SK-N-MC (cell line): ENCODE data around the gene AK5.

ENCODE experiments used
- DNase-seq: peaks from one replicate; pipeline ENCODE4 v3.0.0-alpha.2; 2011; ENCODE audit warnings: low read depth, low spot score
- H3K27ac ChIP-seq: fragments of 200-600 bp; sonication (generic); 2 replicates; pipeline ENCODE4 v1.5.1; 2016; ENCODE audit warnings: mixed run types
- H3K36me3 ChIP-seq: fragments of 200-600 bp; sonication (generic); 2 replicates; pipeline ENCODE4 v1.6.1; 2017; ENCODE audit warnings: antibody characterized with exemption, low read length, mixed read lengths; ENCODE audit not compliant: insufficient read depth
- H3K4me3 ChIP-seq: fragments of 200-600 bp; sonication (generic); 2 replicates; pipeline ENCODE4 v1.5.1; 2016
- H3K9ac ChIP-seq: fragments of 200-600 bp; sonication (generic); 2 replicates; pipeline ENCODE4 v1.8.0; 2017; ENCODE audit warnings: mixed run types, mixed read lengths; ENCODE audit not compliant: insufficient read length
- H3K9me3 ChIP-seq: fragments of 200-600 bp; sonication (generic); 2 replicates; pipeline ENCODE4 v1.6.1; 2017; ENCODE audit warnings: low read depth, mild to moderate bottlenecking, antibody characterized with exemption, low read length, moderate library complexity, mixed read lengths
- EZH2 ChIP-seq: fragments of 200-600 bp; sonication (generic); IDR thresholded peaks from one replicate; pipeline ENCODE4 v1.6.1; 2017; ENCODE audit warnings: antibody characterized with exemption
- FOXP2 ChIP-seq: optimal IDR thresholded peaks from 2 replicates; pipeline ENCODE3; 2011; ENCODE audit warnings: mild to moderate bottlenecking, moderate library complexity; ENCODE audit not compliant: insufficient read depth; ENCODE audit errors: extremely low read length, control extremely low read depth
- POLR2AphosphoS5 ChIP-seq: IDR thresholded peaks from 2 replicates; pipeline ENCODE4 v1.6.1; 2012; ENCODE audit warnings: mild to moderate bottlenecking, low read depth, low read length, borderline replicate concordance

The AK5 gene

GRCh38 chr1:77392486-77392885 is 110.7 kb downstream of the AK5 start:
- no peak for DNase-seq
- Histone ChIP-seq H3K36me3 (no peaks in the 10 kb centered on the region), H3K9ac (no peak overlapping the region), H3K27ac (no peak overlapping the region), H3K4me3 (no peak overlapping the region), H3K9me3 (no peaks in the 10 kb centered on the region)
- TF ChIP-seq POLR2AphosphoS5 (no peak), EZH2 (no peak), FOXP2 (no peak)

- no peak for TF ChIP-seq FOXP2
- H3K27ac ChIP-seq: no peak overlapping the region
- H3K9me3 ChIP-seq: no peaks in the 10 kb centered on the region
- H3K36me3 ChIP-seq: no peaks in the 10 kb centered on the region
- no peak overlapping the region for H3K9ac ChIP-seq
- no peak for DNase-seq
- H3K4me3 ChIP-seq: no peak overlapping the region
These were observed 112.3 kb downstream of the AK5 start for GRCh38 chr1:77394166-77394565.

- TF ChIP-seq EZH2: no peak
- no peak for TF ChIP-seq POLR2AphosphoS5
- TF ChIP-seq FOXP2: no peak
- Histone ChIP-seq H3K27ac (no peak overlapping the region), H3K9ac (no peak overlapping the region), H3K9me3 (no peaks in the 10 kb centered on the region), H3K4me3 (no peak overlapping the region), H3K36me3 (no peaks in the 10 kb centered on the region)
- DNase-seq: no peak
These were observed 113.2 kb downstream of the AK5 start for GRCh38 chr1:77395051-77395450.

- Histone ChIP-seq H3K9ac (no peak overlapping the region), H3K9me3 (no peaks in the 10 kb centered on the region), H3K27ac (no peak overlapping the region), H3K36me3 (no peaks in the 10 kb centered on the region), H3K4me3 (no peak overlapping the region)
- TF ChIP-seq FOXP2 (no peak), POLR2AphosphoS5 (no peak), EZH2 (no peak)
- no peak for DNase-seq
These were observed 116.3 kb downstream of the AK5 start for GRCh38 chr1:77398152-77398551.

GRCh38 chr1:77399250-77400086 is 117.6 kb downstream of the AK5 start:
- Histone ChIP-seq H3K27ac (no peak overlapping the region), H3K9me3 (no peaks in the 10 kb centered on the region), H3K4me3 (no peak overlapping the region), H3K36me3 (no peaks in the 10 kb centered on the region), H3K9ac (no peak overlapping the region)
- TF ChIP-seq POLR2AphosphoS5 (no peak), EZH2 (no peak), FOXP2 (no peak)
- no peak for DNase-seq

GRCh38 chr1:77400781-77401180 is 119.0 kb downstream of the AK5 start:
- no peak overlapping the region for H3K4me3 ChIP-seq
- H3K9me3 ChIP-seq: no peaks in the 10 kb centered on the region
- no peak for DNase-seq
- no peaks in the 10 kb centered on the region for H3K36me3 ChIP-seq
- no peak overlapping the region for H3K27ac ChIP-seq
- TF ChIP-seq EZH2: no peak
- TF ChIP-seq POLR2AphosphoS5: no peak
- TF ChIP-seq FOXP2: no peak
- no peak overlapping the region for H3K9ac ChIP-seq

GRCh38 chr1:77401384-77401783 is 119.6 kb downstream of the AK5 start:
- no peak for DNase-seq
- no peaks in the 10 kb centered on the region for H3K9me3 ChIP-seq
- TF ChIP-seq EZH2 (no peak), FOXP2 (no peak), POLR2AphosphoS5 (no peak)
- H3K4me3 ChIP-seq: no peak overlapping the region
- H3K27ac ChIP-seq: no peak overlapping the region
- H3K9ac ChIP-seq: no peak overlapping the region
- no peaks in the 10 kb centered on the region for H3K36me3 ChIP-seq

- Histone ChIP-seq H3K27ac (no peak overlapping the region), H3K9me3 (no peaks in the 10 kb centered on the region), H3K4me3 (no peak overlapping the region), H3K36me3 (no peaks in the 10 kb centered on the region), H3K9ac (no peak overlapping the region)
- no peak for DNase-seq
- no peak for TF ChIP-seq EZH2
- no peak for TF ChIP-seq POLR2AphosphoS5
- no peak for TF ChIP-seq FOXP2
These were observed 123.4 kb downstream of the AK5 start for GRCh38 chr1:77405186-77405585.

- no peak for TF ChIP-seq FOXP2
- Histone ChIP-seq H3K27ac (no peak overlapping the region), H3K4me3 (no peak overlapping the region), H3K9ac (no peak overlapping the region), H3K36me3 (no peaks in the 10 kb centered on the region), H3K9me3 (no peaks in the 10 kb centered on the region)
- DNase-seq: no peak
These were observed 124.8 kb downstream of the AK5 start for GRCh38 chr1:77406661-77407060.
